OCI-LY1 (cell line): Measurements from ENCODE around the gene ARHGEF28.

ENCODE experiments used
- H2AFZ ChIP-seq: fragments of 200-600 bp; sonication (generic), shearing (Covaris generic); 2 replicates; pipeline ENCODE4 v1.6.0; 2014; ENCODE audit warnings: antibody characterized with exemption, mild to moderate bottlenecking, low read length
- H3F3A ChIP-seq: fragments of 200-600 bp; sonication (generic), shearing (Covaris generic); 2 replicates; pipeline ENCODE4 v1.6.0; 2014; ENCODE audit warnings: mild to moderate bottlenecking, antibody characterized with exemption, low read length, moderate library complexity; ENCODE audit not compliant: insufficient read depth
- H3K27ac ChIP-seq: fragments of 200-600 bp; sonication (generic); 2 replicates; pipeline ENCODE4 v1.5.1; 2014; ENCODE audit warnings: low read length, mixed run types, mild to moderate bottlenecking, low read depth; ENCODE audit not compliant: poor library complexity, severe bottlenecking
- H3K27me3 ChIP-seq: fragments of 200-600 bp; sonication (generic); 2 replicates; pipeline ENCODE4 v1.6.0; 2014; ENCODE audit warnings: antibody characterized with exemption, mild to moderate bottlenecking, low read length, moderate library complexity; ENCODE audit not compliant: insufficient read depth
- H3K36me3 ChIP-seq: fragments of 200-600 bp; sonication (generic); 2 replicates; pipeline ENCODE4 v1.6.1; 2014; ENCODE audit warnings: mild to moderate bottlenecking, antibody characterized with exemption, low read length, moderate library complexity, mixed read lengths; ENCODE audit not compliant: insufficient read depth
- H3K4me1 ChIP-seq: fragments of 200-600 bp; sonication (generic); 2 replicates; pipeline ENCODE4 v1.5.1; 2014; ENCODE audit warnings: mild to moderate bottlenecking, low read length, moderate library complexity; ENCODE audit not compliant: insufficient read depth, severe bottlenecking
- H3K4me2 ChIP-seq: fragments of 200-600 bp; sonication (generic), shearing (Covaris generic); 2 replicates; pipeline ENCODE4 v1.6.1; 2014; ENCODE audit warnings: low read length
- H3K4me3 ChIP-seq: fragments of 200-600 bp; sonication (generic); 2 replicates; pipeline ENCODE4 v1.5.1; 2014; ENCODE audit warnings: low read length, low read depth, mild to moderate bottlenecking, mixed read lengths; ENCODE audit not compliant: poor library complexity, severe bottlenecking
- H3K79me2 ChIP-seq: fragments of 200-600 bp; shearing (Covaris generic); 2 replicates; pipeline ENCODE4 v1.6.1; 2016; ENCODE audit warnings: mixed run types, low read length, mixed read lengths; ENCODE audit not compliant: insufficient read depth
- H3K9ac ChIP-seq: fragments of 200-600 bp; sonication (generic), shearing (Covaris generic); 2 replicates; pipeline ENCODE4 v1.6.1; 2014; ENCODE audit warnings: mild to moderate bottlenecking, low read length, mixed read lengths
- H3K9me2 ChIP-seq: fragments of 200-600 bp; sonication (generic), shearing (Covaris generic); 2 replicates; pipeline ENCODE4 v1.6.1; 2014; ENCODE audit warnings: low read depth, mild to moderate bottlenecking, low read length, mixed read lengths
- H3K9me3 ChIP-seq: fragments of 200-600 bp; shearing (Covaris generic); 2 replicates; pipeline ENCODE4 v1.6.1; 2014; ENCODE audit warnings: low read length, mixed read lengths
- H4K20me1 ChIP-seq: fragments of 200-600 bp; sonication (generic), shearing (Covaris generic); 2 replicates; pipeline ENCODE4 v1.6.0; 2016; ENCODE audit warnings: mild to moderate bottlenecking, low read length; ENCODE audit not compliant: insufficient read depth
- EZH2 ChIP-seq: fragments of 200-600 bp; sonication (generic), shearing (Covaris generic); IDR thresholded peaks from 2 replicates; pipeline ENCODE4 v1.8.0; 2017; ENCODE audit warnings: borderline replicate concordance, mixed run types, mild to moderate bottlenecking, antibody characterized with exemption, low read length, moderate library complexity, mixed read lengths
- TF ChIP-seq, protein P1 (sequence below): fragments of 200-600 bp; sonication (generic), shearing (Covaris generic); IDR thresholded peaks from 2 replicates; pipeline ENCODE4 v1.5.1; 2017; ENCODE audit warnings: mild to moderate bottlenecking, antibody characterized with exemption, low read length, moderate library complexity, mixed read lengths

The ARHGEF28 gene

DNA sequence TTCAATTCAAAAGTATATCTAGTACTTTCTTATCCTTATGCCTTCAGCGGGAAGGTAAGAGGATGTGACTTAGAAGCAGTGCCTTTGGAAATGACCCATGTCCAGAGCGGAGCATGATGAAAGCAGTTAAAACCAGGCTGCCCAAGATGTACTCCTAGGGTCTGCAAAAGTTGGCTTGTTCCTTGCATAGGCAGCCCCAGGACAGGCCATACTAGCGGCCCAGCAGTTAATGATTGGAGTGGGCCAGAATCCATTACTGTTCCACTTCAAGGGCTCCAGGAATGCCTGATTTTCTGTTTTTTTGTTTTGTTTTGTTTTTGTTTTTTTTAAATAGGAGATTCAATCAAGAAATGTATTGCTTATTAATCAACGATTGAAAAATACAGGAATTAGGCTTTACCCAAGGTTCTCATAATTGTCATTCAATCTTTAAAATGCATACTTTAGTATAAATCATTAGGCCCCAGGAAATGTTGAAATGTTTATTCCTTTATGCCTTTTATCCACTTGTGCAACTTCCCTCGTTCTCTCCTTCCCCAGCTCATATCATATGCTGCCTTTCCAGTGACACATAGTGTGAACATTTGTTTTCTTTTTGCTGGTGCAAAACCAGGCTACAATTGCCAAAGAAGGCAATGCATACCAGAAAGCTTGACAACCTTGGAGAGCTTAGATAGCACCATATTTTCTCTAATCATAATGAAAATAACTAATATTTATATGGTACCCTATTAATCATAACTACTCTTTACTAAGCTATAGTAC lies 190.8 kb downstream of the ARHGEF28 start:
- Histone ChIP-seq H3K4me2 (no peak overlapping the region), H3F3A (no peaks in the 10 kb centered on the region), H3K27ac (no peak overlapping the region), H4K20me1 (no peaks in the 10 kb centered on the region), H3K4me3 (no peak overlapping the region), H2AFZ (no peak overlapping the region), H3K27me3 (no peaks in the 10 kb centered on the region), H3K79me2 (no peaks in the 10 kb centered on the region), H3K36me3 (no peaks in the 10 kb centered on the region), H3K9me3 (no peaks in the 10 kb centered on the region), H3K9ac (no peak overlapping the region), H3K9me2 (no peaks in the 10 kb centered on the region), H3K4me1 (no peaks in the 10 kb centered on the region)
- TF ChIP-seq EZH2, result no peak
- TF ChIP-seq, protein P1, sequence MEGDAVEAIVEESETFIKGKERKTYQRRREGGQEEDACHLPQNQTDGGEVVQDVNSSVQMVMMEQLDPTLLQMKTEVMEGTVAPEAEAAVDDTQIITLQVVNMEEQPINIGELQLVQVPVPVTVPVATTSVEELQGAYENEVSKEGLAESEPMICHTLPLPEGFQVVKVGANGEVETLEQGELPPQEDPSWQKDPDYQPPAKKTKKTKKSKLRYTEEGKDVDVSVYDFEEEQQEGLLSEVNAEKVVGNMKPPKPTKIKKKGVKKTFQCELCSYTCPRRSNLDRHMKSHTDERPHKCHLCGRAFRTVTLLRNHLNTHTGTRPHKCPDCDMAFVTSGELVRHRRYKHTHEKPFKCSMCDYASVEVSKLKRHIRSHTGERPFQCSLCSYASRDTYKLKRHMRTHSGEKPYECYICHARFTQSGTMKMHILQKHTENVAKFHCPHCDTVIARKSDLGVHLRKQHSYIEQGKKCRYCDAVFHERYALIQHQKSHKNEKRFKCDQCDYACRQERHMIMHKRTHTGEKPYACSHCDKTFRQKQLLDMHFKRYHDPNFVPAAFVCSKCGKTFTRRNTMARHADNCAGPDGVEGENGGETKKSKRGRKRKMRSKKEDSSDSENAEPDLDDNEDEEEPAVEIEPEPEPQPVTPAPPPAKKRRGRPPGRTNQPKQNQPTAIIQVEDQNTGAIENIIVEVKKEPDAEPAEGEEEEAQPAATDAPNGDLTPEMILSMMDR, result no peak

DNA sequence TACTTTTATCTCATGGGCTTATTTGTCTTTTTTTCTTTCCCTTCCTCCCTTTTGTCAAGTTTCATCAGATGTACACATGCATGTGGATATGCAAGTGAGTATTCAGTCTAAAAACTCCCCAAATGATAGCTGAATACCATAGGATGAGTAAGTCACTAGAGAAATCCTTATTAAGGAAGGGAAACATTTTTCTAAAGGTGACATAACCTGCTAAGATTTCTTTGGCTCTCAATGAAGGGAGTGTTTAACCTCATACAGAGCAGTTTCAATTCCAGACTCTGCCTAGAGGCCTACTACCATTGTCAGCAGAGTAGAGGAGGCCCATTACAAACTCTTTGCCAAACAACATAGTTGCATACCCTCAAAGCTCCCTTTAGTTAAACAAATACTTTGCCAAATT lies 192.4 kb downstream of the ARHGEF28 start:
- no peak overlapping the region for H3K27ac ChIP-seq
- no peaks in the 10 kb centered on the region for H4K20me1 ChIP-seq
- TF ChIP-seq EZH2, result no peak
- TF ChIP-seq, protein P1, result no peak
- H3K4me1 ChIP-seq, result no peaks in the 10 kb centered on the region
- no peaks in the 10 kb centered on the region for H3K36me3 ChIP-seq
- no peaks in the 10 kb centered on the region for H3K79me2 ChIP-seq
- H3K9me2 ChIP-seq, result no peaks in the 10 kb centered on the region
- no peak overlapping the region for H3K4me2 ChIP-seq
- no peak overlapping the region for H3K9ac ChIP-seq
- no peak overlapping the region for H2AFZ ChIP-seq
- no peaks in the 10 kb centered on the region for H3F3A ChIP-seq
- H3K27me3 ChIP-seq, result no peaks in the 10 kb centered on the region
- H3K9me3 ChIP-seq, result no peaks in the 10 kb centered on the region
- H3K4me3 ChIP-seq, result no peak overlapping the region

DNA sequence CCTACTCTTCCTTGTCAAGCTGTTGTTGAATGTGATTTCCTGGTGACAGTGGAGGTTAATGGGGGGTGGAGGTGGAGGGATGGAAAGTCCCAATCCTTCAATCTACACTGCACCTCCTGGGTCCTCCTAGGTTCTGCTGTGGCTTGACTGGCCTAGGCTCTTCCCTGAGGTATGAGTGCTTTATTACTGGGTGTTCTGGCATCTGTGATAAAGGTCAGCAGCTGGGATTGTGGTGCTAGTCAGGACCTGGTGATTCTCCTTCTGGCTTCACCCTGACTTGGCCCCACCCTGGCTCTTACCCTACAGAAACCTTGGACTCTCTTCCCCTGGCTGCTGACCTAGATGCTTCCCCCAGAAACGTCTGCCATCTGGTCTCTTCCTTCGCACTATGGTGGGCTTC lies 194.3 kb downstream of the ARHGEF28 start:
- Histone ChIP-seq H3K27me3 (no peaks in the 10 kb centered on the region), H4K20me1 (no peaks in the 10 kb centered on the region), H3K27ac (no peak overlapping the region), H3K36me3 (no peaks in the 10 kb centered on the region), H3F3A (no peaks in the 10 kb centered on the region), H2AFZ (no peak overlapping the region), H3K4me2 (no peak overlapping the region), H3K4me3 (no peak overlapping the region), H3K9me3 (no peaks in the 10 kb centered on the region), H3K9ac (no peak overlapping the region), H3K9me2 (no peaks in the 10 kb centered on the region), H3K4me1 (no peaks in the 10 kb centered on the region), H3K79me2 (no peaks in the 10 kb centered on the region)
- TF ChIP-seq EZH2, result no peak
- TF ChIP-seq, protein P1, result no peak
